Uterus (tissue), 4 donors: ENCODE data around the gene PWWP2B. TPM values are rescaled to one million over a fixed set of nuclear protein-coding genes. Genes with fewer than 3 reads are reported as not detected.

ENCODE experiments used
- DNase-seq, 2 donors: peaks; one replicate each; pipeline ENCODE4 v3.0.0-alpha.2; 2019 to 2020
- H3K27ac ChIP-seq, 2 donors: fragments of 200-600 bp; sonication (generic); 1 replicate in 1 of 2; 2 replicates in 1 of 2; pipeline ENCODE4 v1.5.1; 2016 to 2018
- H3K27me3 ChIP-seq, 2 donors: fragments of 200-600 bp; sonication (generic); one replicate each; pipeline ENCODE4 v1.5.1; 2018 to 2019; ENCODE audit warnings: control low read depth in 1 of 2
- H3K36me3 ChIP-seq, 2 donors: fragments of 200-600 bp; sonication (generic); one replicate each; pipeline ENCODE4 v1.5.1; 2019; ENCODE audit warnings: control low read depth in 1 of 2
- H3K4me1 ChIP-seq, 2 donors: fragments of 200-600 bp; sonication (generic); one replicate each; pipeline ENCODE4 v1.5.1; 2018 to 2019; ENCODE audit warnings: control low read depth in 1 of 2
- H3K4me3 ChIP-seq, 2 donors: fragments of 200-600 bp; sonication (generic); 1 replicate in 1 of 2; 2 replicates in 1 of 2; pipeline ENCODE4 v1.5.1; 2018 to 2019; ENCODE audit warnings: mild to moderate bottlenecking in 1 of 2
- H3K9me3 ChIP-seq, 2 donors: fragments of 200-600 bp; sonication (generic); one replicate each; pipeline ENCODE4 v1.5.1; 2019; ENCODE audit warnings: control low read depth in 1 of 2
- POLR2A ChIP-seq, 2 donors: fragments of 450-650 bp; IDR thresholded peaks; one replicate each; pipeline ENCODE4 v1.6.1; 2016; ENCODE audit warnings: antibody characterized with exemption in 2 of 2, mild to moderate bottlenecking in 1 of 2, moderate library complexity in 1 of 2
- intact Hi-C: fragments of 100-400 bp; cut with DNase I; formaldehyde crosslinking; loops from one replicate; pipeline ENCODE4 v1.15.1; 2023; ENCODE audit warnings: low total_unique reads
- total RNA-seq, 4 donors: library from RNA; depleted of rRNA in 3 of 4; stranded (reverse); fragments of >200 nt in 3 of 4; gene quantifications; one replicate each; pipeline versions ENCODE4 v1.1.0 to v1.2.4, GENCODE V29; 2014 to 2023
- TF ChIP-seq, protein P1 (sequence below), 4 experiments: fragments of 200-600 bp in 2 of 4; fragments of 450-650 bp in 2 of 4; sonication (generic) in 2 of 4; IDR thresholded peaks; one replicate each; pipeline ENCODE4 v1.5.1; 2016 to 2019; ENCODE audit warnings: antibody characterized with exemption in 4 of 4, mild to moderate bottlenecking in 2 of 4, moderate library complexity in 1 of 4
- donor health status: DM: yes; HTN: yes; CAD: no.

PWWP2B gene
- total RNA-seq, 4 donors from 2014 or later: 0.29 to 27.6 (median 8.3) TPM

DNA sequence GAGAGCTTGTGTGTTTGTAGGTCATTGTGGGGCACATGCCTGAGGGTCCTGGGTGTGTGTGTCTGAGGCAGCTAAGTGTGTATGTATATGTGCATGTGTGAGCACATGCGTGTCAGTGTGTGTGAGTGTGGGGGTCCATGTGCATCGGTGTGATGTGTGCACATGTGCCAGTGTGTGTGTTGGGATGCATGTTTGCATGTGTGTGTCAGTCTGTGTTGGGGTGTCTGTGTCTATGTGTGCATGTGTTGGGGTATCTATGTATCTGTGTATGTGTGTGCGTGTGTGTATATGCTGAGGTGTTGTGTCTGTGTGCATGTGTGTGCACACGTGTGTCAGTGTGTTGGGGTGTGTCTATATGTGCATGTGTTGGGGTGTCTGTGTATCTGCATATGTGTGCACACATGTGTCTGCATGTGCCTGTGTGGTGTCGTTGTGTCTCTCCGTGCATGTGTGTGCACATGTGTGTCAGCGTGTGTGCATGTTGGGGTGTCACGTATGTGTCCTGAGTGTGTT lies 33.3 kb downstream of the PWWP2B start:
- no peaks in the 10 kb centered on the region for H3K9me3 ChIP-seq
- DNase-seq: no peak
- intact Hi-C loops: no loop called here
- H3K4me3 ChIP-seq: no peak overlapping the region
- TF ChIP-seq, protein P1, sequence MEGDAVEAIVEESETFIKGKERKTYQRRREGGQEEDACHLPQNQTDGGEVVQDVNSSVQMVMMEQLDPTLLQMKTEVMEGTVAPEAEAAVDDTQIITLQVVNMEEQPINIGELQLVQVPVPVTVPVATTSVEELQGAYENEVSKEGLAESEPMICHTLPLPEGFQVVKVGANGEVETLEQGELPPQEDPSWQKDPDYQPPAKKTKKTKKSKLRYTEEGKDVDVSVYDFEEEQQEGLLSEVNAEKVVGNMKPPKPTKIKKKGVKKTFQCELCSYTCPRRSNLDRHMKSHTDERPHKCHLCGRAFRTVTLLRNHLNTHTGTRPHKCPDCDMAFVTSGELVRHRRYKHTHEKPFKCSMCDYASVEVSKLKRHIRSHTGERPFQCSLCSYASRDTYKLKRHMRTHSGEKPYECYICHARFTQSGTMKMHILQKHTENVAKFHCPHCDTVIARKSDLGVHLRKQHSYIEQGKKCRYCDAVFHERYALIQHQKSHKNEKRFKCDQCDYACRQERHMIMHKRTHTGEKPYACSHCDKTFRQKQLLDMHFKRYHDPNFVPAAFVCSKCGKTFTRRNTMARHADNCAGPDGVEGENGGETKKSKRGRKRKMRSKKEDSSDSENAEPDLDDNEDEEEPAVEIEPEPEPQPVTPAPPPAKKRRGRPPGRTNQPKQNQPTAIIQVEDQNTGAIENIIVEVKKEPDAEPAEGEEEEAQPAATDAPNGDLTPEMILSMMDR (IDR thresholded peaks at IDR 0.05): no peak
- no peak for TF ChIP-seq POLR2A (IDR thresholded peaks at IDR 0.05)
- H3K4me1 ChIP-seq: no peaks in the 10 kb centered on the region
- no peak overlapping the region for H3K27ac ChIP-seq
- H3K36me3 ChIP-seq: no peaks in the 10 kb centered on the region
- H3K27me3 ChIP-seq: no peaks in the 10 kb centered on the region

DNA sequence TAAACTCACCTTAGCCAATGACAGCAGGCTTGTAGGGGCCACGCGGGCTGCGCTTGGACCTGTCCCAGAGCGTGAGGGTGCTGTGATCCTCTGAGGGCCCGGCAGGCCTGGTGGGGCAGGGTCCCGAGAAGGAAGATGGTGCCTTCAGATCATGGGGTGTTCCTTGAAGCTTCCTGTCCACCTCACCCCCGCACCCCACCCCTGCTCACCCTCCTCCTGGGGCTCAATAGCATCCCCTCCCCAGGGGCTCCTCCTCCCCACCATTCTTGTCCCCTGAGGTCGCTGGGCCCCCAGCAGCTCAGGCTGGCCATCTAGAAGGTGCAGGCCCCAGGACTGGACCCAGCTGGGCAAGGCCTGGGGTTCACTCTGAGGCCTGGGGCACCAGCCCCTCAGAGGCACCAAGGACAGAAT lies 33.9 kb downstream of the PWWP2B start:
- intact Hi-C loops: no loop called here
- Histone ChIP-seq H3K36me3 (no peaks in the 10 kb centered on the region), H3K4me1 (no peaks in the 10 kb centered on the region), H3K9me3 (no peaks in the 10 kb centered on the region), H3K27ac (no peak overlapping the region), H3K27me3 (no peaks in the 10 kb centered on the region), H3K4me3 (no peak overlapping the region)
- no peak for TF ChIP-seq POLR2A (IDR thresholded peaks at IDR 0.05)
- DNase-seq: no peak

DNA sequence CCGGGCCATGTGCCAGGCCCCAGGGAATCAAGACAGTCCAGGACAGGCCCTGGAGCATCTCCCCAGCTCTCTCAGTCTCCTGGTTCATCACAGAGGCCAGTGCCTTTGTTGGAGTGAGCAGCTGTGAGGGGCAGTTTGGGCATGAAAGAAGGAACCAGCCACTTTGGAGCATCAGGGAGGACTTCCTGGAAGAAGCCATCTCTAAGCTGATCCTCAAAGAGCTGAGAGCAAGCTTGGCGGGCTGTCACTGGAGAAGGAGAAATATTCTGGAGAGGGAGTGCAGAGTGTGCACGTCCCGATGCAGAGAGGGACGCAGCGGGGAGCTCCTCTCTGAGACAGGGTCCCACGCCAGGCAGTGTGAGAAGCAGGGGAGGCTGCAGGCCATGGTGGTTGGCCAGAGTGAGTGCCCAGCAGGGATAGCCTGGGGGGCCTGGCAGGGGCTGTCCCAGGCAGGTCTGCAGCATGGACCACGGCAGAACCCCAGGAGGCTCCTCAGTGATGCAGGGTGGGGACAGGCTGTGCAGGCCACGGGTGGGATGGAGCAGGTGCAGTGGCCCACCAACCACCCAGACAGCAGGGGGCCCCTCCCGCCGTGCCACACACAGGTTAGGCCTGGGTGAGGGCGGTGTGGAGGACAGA lies 34.7 kb downstream of the PWWP2B start:
- H3K9me3 ChIP-seq: no peaks in the 10 kb centered on the region
- TF ChIP-seq POLR2A (IDR thresholded peaks at IDR 0.05): no peak
- TF ChIP-seq, protein P1 (IDR thresholded peaks at IDR 0.05): no peak
- no peak overlapping the region for H3K27ac ChIP-seq
- no peaks in the 10 kb centered on the region for H3K4me1 ChIP-seq
- intact Hi-C loops: no loop called here
- no peak overlapping the region for H3K4me3 ChIP-seq
- no peaks in the 10 kb centered on the region for H3K27me3 ChIP-seq
- DNase-seq: no peak
- H3K36me3 ChIP-seq: no peaks in the 10 kb centered on the region

DNA sequence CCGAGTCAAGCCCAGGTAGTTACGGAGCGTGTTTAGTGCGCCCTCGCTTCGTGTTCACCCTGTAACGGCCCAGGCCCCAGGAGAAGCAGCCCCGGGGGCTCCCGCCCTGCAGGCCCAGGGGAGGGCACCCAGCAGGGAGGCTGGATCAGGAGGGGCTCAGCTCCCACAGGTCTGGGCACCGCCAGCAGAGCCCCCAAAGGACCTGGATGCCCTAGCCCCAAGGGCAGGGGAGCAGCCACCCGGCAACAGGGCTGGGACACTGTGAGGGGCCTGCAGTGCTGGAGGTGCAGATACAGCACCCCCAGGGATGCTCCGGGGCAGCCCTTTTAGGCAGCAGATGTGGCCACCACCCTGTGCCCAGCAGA lies 35.2 kb downstream of the PWWP2B start:
- DNase-seq: no peak
- TF ChIP-seq, protein P1 (IDR thresholded peaks at IDR 0.05): no peak
- TF ChIP-seq POLR2A (IDR thresholded peaks at IDR 0.05): no peak
- Histone ChIP-seq H3K4me3 (no peak overlapping the region), H3K27me3 (no peaks in the 10 kb centered on the region), H3K36me3 (no peaks in the 10 kb centered on the region), H3K4me1 (no peaks in the 10 kb centered on the region), H3K27ac (no peak overlapping the region), H3K9me3 (no peaks in the 10 kb centered on the region)
- intact Hi-C loops: no loop called here

DNA sequence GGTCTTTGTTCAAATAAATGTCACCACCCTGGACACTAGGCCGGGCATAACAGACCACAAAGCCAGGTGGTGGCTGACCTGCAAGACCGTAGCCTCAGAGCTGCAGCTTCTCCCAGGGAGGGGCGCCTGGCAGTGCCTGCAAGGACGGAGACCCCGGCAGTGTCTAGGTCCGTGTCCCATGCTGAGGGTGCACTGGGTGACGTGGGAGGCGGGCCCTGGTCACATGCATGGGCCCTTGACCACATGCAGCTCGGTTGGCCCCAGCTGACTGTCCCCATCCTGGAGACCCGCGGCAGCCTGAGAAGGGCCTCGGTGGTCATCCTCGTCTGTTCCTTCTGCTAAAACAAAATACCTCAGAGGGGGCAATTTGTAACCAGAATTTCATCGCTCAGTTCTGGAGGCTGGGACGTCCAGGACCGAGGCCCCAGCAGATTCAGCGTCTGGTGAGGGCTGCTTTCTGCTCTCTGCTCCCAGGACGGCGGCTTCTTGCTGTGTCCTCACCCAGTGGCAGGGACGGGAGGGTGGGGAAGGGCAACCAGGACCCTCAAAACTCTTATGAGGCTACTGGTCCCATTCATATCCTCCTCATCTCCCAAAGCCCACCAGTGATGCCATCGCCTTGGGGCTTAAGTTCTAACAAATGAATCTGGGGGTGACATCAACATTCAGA lies 36.8 kb downstream of the PWWP2B start:
- H3K27ac ChIP-seq: no peak overlapping the region
- H3K4me1 ChIP-seq: no peaks in the 10 kb centered on the region
- no peaks in the 10 kb centered on the region for H3K27me3 ChIP-seq
- H3K4me3 ChIP-seq: no peak overlapping the region
- no peaks in the 10 kb centered on the region for H3K9me3 ChIP-seq
- TF ChIP-seq POLR2A (IDR thresholded peaks at IDR 0.05): no peak
- TF ChIP-seq, protein P1 (IDR thresholded peaks at IDR 0.05): no peak
- no peak for DNase-seq
- H3K36me3 ChIP-seq: no peaks in the 10 kb centered on the region
- intact Hi-C loops: no loop called here
